ENCODE measurements around the gene ANXA2.

ANXA2 gene

GRCh38 chr15:60364612-60364924 lies 33.2 kb downstream of the ANXA2 start:
- no peak for DNase-seq

- no peak for DNase-seq
Measured at GRCh38 chr15:60363903-60364611, 33.7 kb downstream of the ANXA2 start.

GRCh38 chr15:60363087-60363549 lies 34.7 kb downstream of the ANXA2 start:
- no peak for DNase-seq

- peak; percentile 50 to 66 (median 66) for DNase-seq
Measured at GRCh38 chr15:60362321-60363086, 35.3 kb downstream of the ANXA2 start.

GRCh38 chr15:60359738-60360137 lies 38.0 kb downstream of the ANXA2 start:
- peak in 1 of 3 donors; percentile 46 for DNase-seq

GRCh38 chr15:60358935-60359682 lies 38.7 kb downstream of the ANXA2 start:
- no peak for DNase-seq

- DNase-seq, result no peak
Measured at GRCh38 chr15:60356832-60357231, 41.0 kb downstream of the ANXA2 start.

- DNase-seq, result no peak
Measured at GRCh38 chr15:60355148-60355857, 42.5 kb downstream of the ANXA2 start.

GRCh38 chr15:60353245-60353920 lies 44.4 kb downstream of the ANXA2 start:
- DNase-seq, result peak; percentile 66 to 73 (median 67)

- DNase-seq, result no peak
Measured at GRCh38 chr15:60352525-60352924, 45.3 kb downstream of the ANXA2 start.

GRCh38 chr15:60351066-60351465 lies 46.7 kb downstream of the ANXA2 start:
- no peak for DNase-seq

- DNase-seq, result no peak
Measured at GRCh38 chr15:60350108-60350507, 47.7 kb downstream of the ANXA2 start.

GRCh38 chr15:60349589-60349988 lies 48.2 kb downstream of the ANXA2 start:
- no peak for DNase-seq

- no peak for DNase-seq
Measured at GRCh38 chr15:60347480-60348049, 50.2 kb downstream of the ANXA2 start.

- DNase-seq, result no peak
Measured at GRCh38 chr15:60346653-60347052, 51.1 kb downstream of the ANXA2 start.

GRCh38 chr15:60346077-60346476 lies 51.7 kb downstream of the ANXA2 start:
- DNase-seq, result peak in 1 of 3 donors; percentile 14

- DNase-seq, result no peak
Measured at GRCh38 chr15:60345598-60345997, 52.2 kb downstream of the ANXA2 start.

- peak in 1 of 3 donors; percentile 17 for DNase-seq
Measured at GRCh38 chr15:60344987-60345386, 52.8 kb downstream of the ANXA2 start.

GRCh38 chr15:60344461-60344860 lies 53.3 kb downstream of the ANXA2 start:
- no peak for DNase-seq

GRCh38 chr15:60343221-60343970 lies 54.4 kb downstream of the ANXA2 start:
- DNase-seq, result peak; percentile 69 to 77 (median 71)
